HG02870 (cell line): Measurements from ENCODE around the gene ASF1B.

Source experiments
- ATAC-seq: cut with Tn5 transposase; IDR thresholded peaks from one replicate; pipeline ENCODE4 v1.9.1; 2021; ENCODE audit warnings: mild to moderate bottlenecking, moderate library complexity; ENCODE audit not compliant: unreplicated experiment

ASF1B gene

DNA sequence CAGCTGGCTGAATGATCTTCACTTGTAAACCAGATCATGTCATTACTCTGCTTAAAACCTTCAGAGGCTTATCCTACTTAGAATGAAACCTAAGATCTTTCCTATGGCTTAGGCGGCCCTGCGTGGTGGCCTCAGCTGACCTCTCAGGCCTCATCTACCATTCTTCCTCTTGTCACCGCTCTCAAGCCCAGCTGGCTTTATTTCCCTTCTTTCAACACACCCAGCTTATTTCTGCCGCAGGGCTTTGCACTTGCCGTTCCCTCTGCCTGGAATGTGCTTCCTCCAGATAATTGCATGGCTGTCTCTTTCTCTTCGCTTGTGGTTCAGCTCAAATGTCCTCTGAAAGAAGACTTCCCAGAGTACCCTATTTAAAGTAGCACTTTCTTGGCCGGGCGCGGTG, 3.6 kb upstream of the ASF1B start:
- ATAC-seq = no peak

- ATAC-seq = no peak
Observed at GRCh38 chr19:14138576-14139265, 2.3 kb upstream of the ASF1B start.

DNA sequence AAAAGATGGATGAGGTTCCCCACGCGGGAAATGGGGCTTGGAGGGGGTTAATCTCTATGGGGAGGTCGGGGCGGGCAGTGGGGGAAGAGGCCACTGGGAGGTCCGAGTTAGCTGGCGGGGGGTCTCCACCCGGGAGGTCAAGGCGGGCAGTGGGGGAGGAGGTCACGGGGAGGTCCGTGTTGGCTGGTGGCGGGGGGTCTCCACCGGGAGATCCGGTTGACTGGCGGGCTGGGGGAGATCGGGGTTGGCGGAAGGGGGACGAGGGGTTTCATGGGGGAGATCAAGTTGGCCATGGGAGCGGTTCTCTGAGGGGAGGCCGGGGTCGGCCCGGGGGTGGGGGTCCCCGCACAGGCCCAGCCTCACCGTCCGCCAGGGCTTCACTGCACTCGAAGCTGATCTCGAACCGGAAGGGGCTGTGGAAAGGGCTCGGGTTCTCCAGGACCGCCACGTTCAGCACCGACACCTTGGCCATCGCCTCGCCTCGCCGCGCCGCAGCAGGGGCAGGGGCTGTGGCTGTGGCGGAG, 342 bp downstream of the ASF1B start:
- ATAC-seq = no peak

GRCh38 chr19:14135355-14135754, 1.0 kb downstream of the ASF1B start:
- ATAC-seq = no peak

- no peak for ATAC-seq
Observed at GRCh38 chr19:14127929-14128509, 8.4 kb downstream of the ASF1B start.

DNA sequence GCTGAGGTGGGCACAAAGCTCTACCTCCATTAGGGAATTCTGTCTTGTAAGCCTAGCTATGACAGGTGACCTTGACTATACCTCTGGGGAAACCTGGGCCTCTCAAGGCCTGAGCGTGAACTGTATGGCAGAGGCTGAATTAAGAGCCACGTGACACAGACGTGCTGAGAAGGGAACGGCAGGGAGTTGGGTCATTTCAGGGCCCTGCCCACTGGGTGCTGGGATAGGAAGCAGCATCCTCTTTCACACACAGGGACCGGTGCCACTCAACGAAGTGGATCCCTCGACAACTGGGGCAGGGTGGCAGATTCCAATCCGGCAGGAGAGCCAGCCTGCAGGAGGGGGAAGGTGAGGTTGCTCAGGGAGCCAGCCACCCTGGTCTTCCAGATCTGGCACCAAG, 9.2 kb downstream of the ASF1B start:
- no peak for ATAC-seq

GRCh38 chr19:14122924-14123323, 13.5 kb downstream of the ASF1B start:
- no peak for ATAC-seq

DNA sequence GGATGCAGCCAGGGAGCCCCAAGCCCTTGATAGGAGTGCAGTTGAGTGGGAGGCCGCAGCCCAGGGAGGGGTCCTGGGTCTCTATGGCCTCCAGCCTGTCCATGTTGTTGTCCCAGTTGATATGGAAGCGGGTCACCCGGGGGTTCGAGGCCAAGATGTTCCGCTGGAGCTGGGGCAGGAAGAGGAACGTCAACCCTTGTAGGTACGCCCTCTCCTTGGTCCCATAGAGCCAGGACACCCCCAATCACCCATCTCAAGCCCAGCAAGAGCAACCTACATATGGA, 15.9 kb downstream of the ASF1B start:
- no peak for ATAC-seq

- ATAC-seq = no peak
Observed at GRCh38 chr19:14119644-14120496, 16.5 kb downstream of the ASF1B start.

- no peak for ATAC-seq
Observed at GRCh38 chr19:14119146-14119545, 17.2 kb downstream of the ASF1B start.

- ATAC-seq = peak; percentile 21
Observed at GRCh38 chr19:14118165-14119051, 18.0 kb downstream of the ASF1B start.

GRCh38 chr19:14117668-14118164, 18.7 kb downstream of the ASF1B start, which contains the start of gene PRKACA:
PRKACA (minus strand) TSS chr19:14117762; CDS start chr19:14117547, 215 bp downstream.
- ATAC-seq = peak; percentile 92

GRCh38 chr19:14116918-14117578, 19.3 kb downstream of the ASF1B start:
- ATAC-seq = no peak

- ATAC-seq = no peak
Observed at GRCh38 chr19:14116525-14116917, 19.9 kb downstream of the ASF1B start.

- no peak for ATAC-seq
Observed at GRCh38 chr19:14115756-14116155, 20.6 kb downstream of the ASF1B start.

- ATAC-seq = no peak
Observed at GRCh38 chr19:14114854-14115253, 21.5 kb downstream of the ASF1B start.

GRCh38 chr19:14114439-14114838, 21.9 kb downstream of the ASF1B start:
- no peak for ATAC-seq

DNA sequence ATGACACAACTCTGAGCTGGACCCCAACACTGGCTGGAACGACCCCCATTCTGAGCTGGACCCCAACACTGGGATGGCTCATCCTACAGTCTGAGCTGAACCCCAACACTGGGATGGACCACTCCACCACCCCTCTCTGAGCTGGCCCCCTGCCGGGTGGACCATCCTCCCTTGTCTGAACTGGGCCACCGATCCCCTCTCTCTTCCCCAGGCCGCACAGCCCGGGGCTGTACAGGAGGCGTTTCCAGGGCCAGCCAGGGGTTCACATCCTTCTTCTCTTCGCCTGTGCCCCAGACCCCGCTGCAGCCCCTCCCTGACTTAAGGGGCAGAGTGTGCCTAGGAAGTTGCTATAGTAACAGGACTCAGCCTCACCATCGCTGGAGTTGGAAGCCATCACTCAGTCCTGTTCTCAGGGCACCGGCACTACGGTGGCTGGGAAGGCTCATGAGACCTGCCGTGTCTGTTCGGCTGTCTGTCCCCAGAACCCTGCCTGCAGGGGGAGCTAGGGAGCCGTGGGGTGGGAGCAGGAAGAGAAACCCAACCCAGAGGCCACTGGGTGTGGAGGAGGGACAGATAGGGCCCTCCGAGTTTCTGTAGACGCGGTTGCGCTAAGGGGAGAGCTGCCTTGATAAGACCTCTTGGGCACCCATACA, 22.5 kb downstream of the ASF1B start:
- ATAC-seq = no peak

DNA sequence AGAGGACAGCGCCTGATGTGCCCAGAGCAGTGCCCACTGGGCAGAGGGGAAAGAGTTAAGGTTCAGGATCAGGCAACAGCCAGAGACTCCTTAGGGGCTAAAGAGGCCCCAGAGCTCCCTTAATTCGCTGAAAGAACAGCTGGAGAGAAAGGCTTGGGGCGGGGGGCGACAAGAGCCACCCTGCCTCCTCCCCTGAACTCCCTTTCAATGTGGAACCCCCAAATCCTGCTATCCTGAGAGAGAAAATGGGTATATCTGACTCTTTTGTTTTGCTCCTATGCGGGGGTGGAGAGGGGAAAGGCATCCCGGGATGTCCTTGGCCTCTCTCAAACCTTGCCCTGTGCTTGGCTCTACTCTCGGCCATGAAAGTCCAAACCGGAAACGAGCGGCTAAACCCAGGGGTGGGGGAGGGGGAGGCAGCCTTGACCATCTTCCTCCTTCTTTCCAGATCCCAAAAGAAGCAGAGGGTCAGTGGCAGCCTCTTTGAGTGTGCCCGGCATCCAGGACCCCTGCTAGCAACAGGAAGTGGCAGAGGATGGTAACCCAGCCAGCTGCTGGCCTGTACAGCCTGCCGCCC, 23.5 kb downstream of the ASF1B start:
- no peak for ATAC-seq
